Sigmoid colon (tissue), 4 donors: ENCODE data around the gene BCAN.

Source experiments
- CTCF ChIP-seq, 4 experiments: fragments of 450-650 bp in 3 of 4; fragments of 200-600 bp in 1 of 4; IDR thresholded peaks; one replicate each; pipeline ENCODE4 v1.5.1; 2016 to 2019; ENCODE audit warnings: antibody characterized with exemption in 4 of 4, mild to moderate bottlenecking in 3 of 4, moderate library complexity in 2 of 4
- EP300 ChIP-seq, 4 donors: sonication (generic); formaldehyde crosslinking; IDR thresholded peaks; one replicate each; pipeline ENCODE4 v1.6.1; 2017; ENCODE audit warnings: antibody characterized with exemption in 4 of 4
- POLR2A ChIP-seq, 2 donors: fragments of 450-650 bp; IDR thresholded peaks; one replicate each; pipeline ENCODE4 v1.6.1; 2016; ENCODE audit warnings: antibody characterized with exemption in 2 of 2, mild to moderate bottlenecking in 2 of 2, moderate library complexity in 2 of 2
- POLR2AphosphoS5 ChIP-seq, 4 donors: sonication (generic); formaldehyde crosslinking; IDR thresholded peaks; one replicate each; pipeline ENCODE4 v1.6.1; 2017; ENCODE audit warnings: antibody characterized with exemption in 4 of 4

GRCh38 chr1:156638189-156638985 lies 3.5 kb upstream of the BCAN start:
- no peak for TF ChIP-seq CTCF (IDR thresholded peaks at IDR 0.05)
- no peak for TF ChIP-seq POLR2A (IDR thresholded peaks at IDR 0.05)
- TF ChIP-seq POLR2AphosphoS5 (IDR thresholded peaks at IDR 0.05), result no peak
- no peak for TF ChIP-seq EP300 (IDR thresholded peaks at IDR 0.05)
